Left lung (tissue), 10 donors: Measurements from ENCODE around the gene NEDD9. TPM values are rescaled to one million over a fixed set of nuclear protein-coding genes. Genes with fewer than 3 reads are reported as not detected.

Experiments
- ATAC-seq: fragments of 200-7000 bp; cut with Tn5 transposase; one replicate; pipeline ENCODE4 v1.9.1; 2020; ENCODE audit warnings: moderate library complexity
- DNase-seq, 4 donors: peaks; one replicate each; pipeline ENCODE4 v3.0.0-alpha.2; 2013 to 2020
- H3K27ac ChIP-seq, 2 donors: fragments of 200-600 bp; sonication (generic) in 1 of 2; one replicate each; pipeline versions ENCODE4 v1.5.0 to v1.8.0; 2020 to 2021
- H3K27me3 ChIP-seq, 2 donors: fragments of 200-600 bp; sonication (generic) in 1 of 2; one replicate each; pipeline versions ENCODE4 v1.5.0 to v1.8.0; 2020 to 2021
- H3K36me3 ChIP-seq, 2 donors: fragments of 200-600 bp; sonication (generic) in 1 of 2; one replicate each; pipeline versions ENCODE4 v1.5.0 to v1.8.0; 2020 to 2021
- H3K4me1 ChIP-seq, 2 donors: fragments of 200-600 bp; one replicate each; pipeline ENCODE4 v1.8.0; 2021
- H3K4me3 ChIP-seq, 2 donors: fragments of 200-600 bp; sonication (generic) in 1 of 2; one replicate each; pipeline versions ENCODE4 v1.5.0 to v1.8.0; 2020 to 2021; ENCODE audit warnings: mild to moderate bottlenecking in 1 of 2
- H3K9me3 ChIP-seq, 2 donors: fragments of 200-600 bp; sonication (generic) in 1 of 2; one replicate each; pipeline versions ENCODE4 v1.5.0 to v1.8.0; 2020 to 2021
- intact Hi-C, 2 donors: fragments of 100-400 bp; cut with DNase I; formaldehyde crosslinking; loops; one replicate each; pipeline versions ENCODE4 v1.11.2 to v1.14.2; 2022
- polyA plus RNA-seq, 6 donors: library from polyadenylated mRNA; unstranded; fragments of 120-200 nt; gene quantifications; one replicate each; pipeline ENCODE4 v1.2.1, GENCODE V29; 2013; ENCODE audit not compliant: insufficient read length in 6 of 6
- total RNA-seq, 2 donors: library from RNA; stranded (reverse); fragmentation: NEBNext Ultra II Directional; extraction: Animal tissue kit (Norgen Biotek cat#: 25700); gene quantifications; one replicate each; pipeline ENCODE4 v1.2.1, GENCODE V29; 2021
- TF ChIP-seq, protein P1 (sequence below), 2 donors: fragments of 200-600 bp; sonication (generic) in 1 of 2; IDR thresholded peaks; one replicate each; pipeline versions ENCODE4 v1.5.0 to v1.8.0; 2021; ENCODE audit warnings: antibody characterized with exemption in 2 of 2
- donor health status: DM: no; HTN: yes; CAD: no.
- donor health status: DM: no; HTN: no; CAD: no.

Gene NEDD9
- total and polyA plus RNA-seq, 8 donors: 54.3 to 193 (median 59.5) TPM

DNA sequence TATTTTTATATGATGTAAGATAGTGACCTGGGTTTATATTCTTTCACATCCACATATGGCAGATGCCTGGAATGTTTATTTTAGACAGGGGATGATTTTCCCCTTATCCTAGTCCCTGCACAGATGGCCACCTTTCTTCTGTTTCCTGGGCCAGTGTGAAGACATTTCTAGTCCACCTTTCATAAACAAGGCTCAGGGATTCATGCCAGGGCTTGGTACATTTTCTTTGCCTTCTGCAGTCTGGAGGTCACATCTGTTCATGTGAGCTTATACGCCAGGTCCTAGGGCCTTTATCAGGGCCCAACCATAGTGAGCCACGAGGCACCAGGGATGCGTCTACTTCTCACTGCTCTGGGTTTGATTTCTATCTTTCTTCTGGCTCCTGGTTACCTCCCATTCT lies 82.9 kb downstream of the NEDD9 start:
- TF ChIP-seq, protein P1, sequence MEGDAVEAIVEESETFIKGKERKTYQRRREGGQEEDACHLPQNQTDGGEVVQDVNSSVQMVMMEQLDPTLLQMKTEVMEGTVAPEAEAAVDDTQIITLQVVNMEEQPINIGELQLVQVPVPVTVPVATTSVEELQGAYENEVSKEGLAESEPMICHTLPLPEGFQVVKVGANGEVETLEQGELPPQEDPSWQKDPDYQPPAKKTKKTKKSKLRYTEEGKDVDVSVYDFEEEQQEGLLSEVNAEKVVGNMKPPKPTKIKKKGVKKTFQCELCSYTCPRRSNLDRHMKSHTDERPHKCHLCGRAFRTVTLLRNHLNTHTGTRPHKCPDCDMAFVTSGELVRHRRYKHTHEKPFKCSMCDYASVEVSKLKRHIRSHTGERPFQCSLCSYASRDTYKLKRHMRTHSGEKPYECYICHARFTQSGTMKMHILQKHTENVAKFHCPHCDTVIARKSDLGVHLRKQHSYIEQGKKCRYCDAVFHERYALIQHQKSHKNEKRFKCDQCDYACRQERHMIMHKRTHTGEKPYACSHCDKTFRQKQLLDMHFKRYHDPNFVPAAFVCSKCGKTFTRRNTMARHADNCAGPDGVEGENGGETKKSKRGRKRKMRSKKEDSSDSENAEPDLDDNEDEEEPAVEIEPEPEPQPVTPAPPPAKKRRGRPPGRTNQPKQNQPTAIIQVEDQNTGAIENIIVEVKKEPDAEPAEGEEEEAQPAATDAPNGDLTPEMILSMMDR (IDR thresholded peaks at IDR 0.05): no peak
- ATAC-seq (no peak), DNase-seq (no peak)
- H3K27me3 ChIP-seq: no peaks in the 10 kb centered on the region
- intact Hi-C loops: loop anchor here in 1 of 2 donors (10.0 kb wide), 1 partner anchor 425 kb away; no protein-coding TSS in a partner anchor
- H3K9me3 ChIP-seq: no peaks in the 10 kb centered on the region
- peaks cover 0 to under 1% of the 10 kb centered on the region in 2 donors for H3K4me1 ChIP-seq
- H3K27ac ChIP-seq: no peak overlapping the region
- no peak overlapping the region for H3K4me3 ChIP-seq
- no peaks in the 10 kb centered on the region for H3K36me3 ChIP-seq

DNA sequence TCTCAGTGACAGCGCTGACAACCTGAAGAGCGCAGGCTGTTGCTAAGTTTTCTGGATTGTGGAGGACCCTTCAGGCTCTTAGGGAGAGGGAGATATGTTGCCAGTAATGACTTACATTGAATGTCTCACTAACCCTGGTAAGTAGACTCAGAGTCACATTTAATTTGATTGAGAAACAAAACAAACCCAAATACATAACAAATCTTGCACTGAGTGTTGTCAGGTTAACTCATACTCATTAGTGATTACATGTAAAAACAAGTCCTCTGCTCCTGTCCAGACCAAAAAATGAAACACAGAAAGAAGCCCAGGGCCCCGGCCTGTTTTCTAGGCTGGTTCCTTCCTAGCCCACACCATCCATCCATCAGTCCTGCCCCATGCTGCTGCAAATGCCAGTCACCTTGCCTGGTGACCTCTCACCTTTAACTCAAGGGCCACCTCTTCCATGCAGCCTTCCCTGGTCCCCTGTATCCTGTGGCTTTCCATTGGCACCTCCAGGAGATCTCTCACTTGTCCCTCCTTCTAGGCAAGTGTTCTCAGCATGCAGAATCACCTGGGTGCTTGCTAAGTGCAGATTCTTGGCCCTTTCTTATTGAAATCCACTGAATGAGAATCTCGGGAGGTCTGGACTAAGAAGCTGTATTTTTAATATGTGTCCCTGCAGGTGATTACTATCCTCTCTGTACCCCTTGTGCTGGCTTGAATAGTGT lies 86.2 kb downstream of the NEDD9 start:
- H3K27ac ChIP-seq: no peak overlapping the region
- intact Hi-C loops: loop anchor here in 1 of 2 donors (10.0 kb wide), 1 partner anchor 429 kb away; no protein-coding TSS in a partner anchor

DNA sequence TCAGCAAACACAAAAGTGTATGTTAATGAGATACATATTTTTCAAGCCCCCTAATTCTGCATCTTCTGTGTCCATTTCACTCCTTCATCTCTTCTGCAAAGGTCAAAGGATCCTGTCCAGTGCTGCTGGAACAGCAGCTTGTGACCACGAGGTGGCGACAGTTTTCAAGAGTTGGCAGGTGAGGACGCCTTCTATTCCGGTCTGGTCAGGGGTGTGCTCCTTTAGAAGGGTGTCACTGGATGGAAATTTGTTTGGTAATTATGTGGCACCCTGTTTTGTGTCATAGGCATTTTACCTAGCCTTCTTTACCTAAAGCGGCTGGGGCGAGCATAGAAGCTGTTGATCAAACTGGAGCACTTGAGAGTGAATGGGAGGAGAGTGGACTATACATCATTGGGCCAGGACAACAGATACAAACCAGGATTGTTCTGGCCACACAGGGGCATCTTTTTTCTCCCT lies 88.0 kb downstream of the NEDD9 start:
- Histone ChIP-seq H3K27me3 (no peaks in the 10 kb centered on the region), H3K36me3 (no peaks in the 10 kb centered on the region), H3K9me3 (no peaks in the 10 kb centered on the region), H3K4me1 (peaks cover 8 to 21% of the 10 kb centered on the region in 2 donors), H3K4me3 (no peak overlapping the region), H3K27ac (no peak overlapping the region)
- DNase-seq (peak; percentile 65 to 85 (median 80)), ATAC-seq (peak; percentile 96)
- intact Hi-C loops: loop anchor here in 1 of 2 donors (2.0 to 10.0 kb wide), 2 partner anchors 352 to 430 kb away; no protein-coding TSS in a partner anchor
- TF ChIP-seq, protein P1 (IDR thresholded peaks at IDR 0.05): peak; percentile 85 to 92

More for the DNA sequence above, 86.2 kb downstream of the NEDD9 start:
- Histone ChIP-seq H3K9me3 (no peaks in the 10 kb centered on the region), H3K36me3 (no peaks in the 10 kb centered on the region), H3K4me1 (peaks cover 8 to 21% of the 10 kb centered on the region in 2 donors), H3K27me3 (no peaks in the 10 kb centered on the region), H3K4me3 (no peak overlapping the region)
- DNase-seq (no peak), ATAC-seq (no peak)
- TF ChIP-seq, protein P1 (IDR thresholded peaks at IDR 0.05): no peak

DNA sequence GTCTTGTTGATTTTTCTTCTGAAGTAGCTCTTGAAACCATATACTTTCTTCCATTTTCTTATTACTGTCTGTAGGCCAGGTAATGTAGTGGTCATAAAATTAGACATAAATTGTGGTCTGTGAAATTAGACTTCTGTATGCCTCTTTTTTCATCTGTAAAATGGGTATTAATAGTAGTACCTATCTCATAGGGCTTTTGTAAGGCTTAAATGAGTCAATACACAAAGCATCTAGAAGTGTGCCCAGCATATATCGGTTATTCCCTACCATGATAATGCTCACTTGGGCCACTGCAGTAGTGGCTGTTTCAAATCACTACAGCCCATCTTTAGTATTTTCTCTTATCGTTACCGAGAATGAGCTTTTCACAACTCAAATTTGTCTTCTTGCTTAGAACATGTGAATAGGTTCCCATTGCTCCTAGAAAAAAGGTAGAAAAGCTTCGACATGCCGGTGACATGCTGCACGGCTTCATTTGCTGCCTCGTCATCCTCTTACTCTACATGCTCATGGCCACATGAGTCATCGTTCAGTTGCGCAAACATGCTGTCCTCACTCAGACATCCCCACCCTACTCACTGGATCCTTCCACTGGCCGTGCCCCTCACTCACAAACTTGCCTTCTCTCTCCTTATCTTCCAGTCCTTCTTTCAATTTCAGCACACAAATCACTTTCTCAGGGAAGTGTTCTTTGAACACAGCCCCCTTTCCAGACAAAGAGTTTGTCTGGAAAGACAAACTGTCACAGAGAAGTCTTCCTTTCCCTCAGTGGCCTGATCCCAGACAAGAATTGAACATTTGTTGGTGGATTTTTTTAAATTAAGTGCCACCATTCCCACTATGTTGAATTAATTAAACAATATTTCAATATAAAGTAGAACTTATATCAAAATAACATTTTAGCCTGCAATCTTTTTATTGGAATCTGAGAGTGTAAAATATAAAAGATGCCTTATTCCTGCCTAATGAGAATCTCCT lies 88.8 kb downstream of the NEDD9 start:
- peak in 2 of 4 donors; percentile 79 to 88 for DNase-seq
- no peaks in the 10 kb centered on the region for H3K27me3 ChIP-seq
- intact Hi-C loops: loop anchor here in 1 of 2 donors (2.0 to 10.0 kb wide), 2 partner anchors 353 to 431 kb away; no protein-coding TSS in a partner anchor
- H3K27ac ChIP-seq: peak overlapping the region in 1 of 2 donors; percentile 59
- no peak overlapping the region for H3K4me3 ChIP-seq
- H3K4me1 ChIP-seq: peaks cover 8 to 21% of the 10 kb centered on the region in 2 donors
- TF ChIP-seq, protein P1 (IDR thresholded peaks at IDR 0.05): no peak
- no peaks in the 10 kb centered on the region for H3K36me3 ChIP-seq
- no peaks in the 10 kb centered on the region for H3K9me3 ChIP-seq
- ATAC-seq: peak; percentile 83
